ENCODE measurements around the gene PRF1. TPM values are rescaled to one million over a fixed set of nuclear protein-coding genes. Genes with fewer than 3 reads are reported as not detected.

Gene PRF1
- polyA plus RNA-seq, 1 experiment, result not detected

DNA sequence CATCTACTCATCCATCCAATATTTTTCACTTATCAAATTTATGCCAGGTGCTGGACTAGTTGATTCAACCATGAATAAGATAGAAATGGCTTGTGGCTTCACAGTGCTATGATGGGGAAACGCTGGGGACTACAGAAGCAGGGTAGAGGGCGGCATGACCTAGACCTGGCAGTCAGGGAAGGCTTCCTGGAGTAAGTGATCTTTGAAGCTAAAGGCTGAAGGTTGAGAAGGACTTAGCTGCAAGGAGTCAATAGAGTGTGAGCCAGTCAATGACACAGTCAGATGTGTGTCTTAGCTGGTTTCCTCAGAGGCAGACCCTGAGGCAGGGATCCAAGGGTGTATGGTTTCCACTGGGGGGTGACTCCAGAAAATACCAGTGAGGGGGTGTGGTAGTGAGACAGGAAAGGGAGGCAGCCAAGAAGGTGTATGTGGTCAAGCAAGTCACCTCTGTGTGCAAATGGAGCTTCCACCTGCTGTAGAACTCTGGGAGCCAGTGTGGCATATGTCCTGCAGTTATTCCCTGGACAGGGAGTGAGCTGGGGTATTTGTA is 10.3 kb downstream of the PRF1 start:
- TF ChIP-seq CTCF (IDR thresholded peaks at IDR 0.05; ENCODE audit: insufficient read depth, low read depth, low read length), result no peak
- Histone ChIP-seq H3K4me3 (ENCODE audit: low read depth, low read length) (no peak overlapping the region), H3K36me3 (ENCODE audit: control insufficient read depth, insufficient read depth, low read length) (no peaks in the 10 kb centered on the region), H3K27me3 (ENCODE audit: control insufficient read depth, insufficient read depth, low read length) (peaks cover 11% of the 10 kb centered on the region; the same call in 1 of the 2 replicates)
- ChIA-PET CTCF (interaction anchor here (0.9 kb wide), 1 partner anchor 33 kb away, joined by 3 read pairs; no protein-coding TSS in a partner anchor), POLR2A (no interaction called here)
- DNase-seq (ENCODE audit: low read depth), result no peak

GRCh38 chr10:70590655-70591416 is 11.7 kb downstream of the PRF1 start:
- CTCF ChIA-PET, result interaction anchor here (0.6 kb wide), 1 partner anchor 33 kb away, joined by 3 read pairs; no protein-coding TSS in a partner anchor
- TF ChIP-seq CTCF (IDR thresholded peaks at IDR 0.05; ENCODE audit: insufficient read depth, low read depth, low read length), result no peak
- Histone ChIP-seq H3K4me3 (ENCODE audit: low read depth, low read length) (no peak overlapping the region), H3K36me3 (ENCODE audit: control insufficient read depth, insufficient read depth, low read length) (no peaks in the 10 kb centered on the region), H3K27me3 (ENCODE audit: control insufficient read depth, insufficient read depth, low read length) (peaks cover 15% of the 10 kb centered on the region; the same call in 1 of the 2 replicates)
- POLR2A ChIA-PET, result no interaction called here
- no peak for DNase-seq (ENCODE audit: low read depth)

- TF ChIP-seq CTCF (IDR thresholded peaks at IDR 0.05; ENCODE audit: insufficient read depth, low read depth, low read length), result no peak
- DNase-seq (ENCODE audit: low read depth), result no peak
- H3K4me3 ChIP-seq (ENCODE audit: low read depth, low read length), result no peak overlapping the region
- ChIA-PET CTCF (interaction anchor here (1.1 kb wide), 1 partner anchor 128 kb away, joined by 3 read pairs; no protein-coding TSS in a partner anchor), POLR2A (no interaction called here)
- H3K27me3 ChIP-seq (ENCODE audit: control insufficient read depth, insufficient read depth, low read length), result peaks cover 18% of the 10 kb centered on the region; the same call in 1 of the 2 replicates
- no peaks in the 10 kb centered on the region for H3K36me3 ChIP-seq (ENCODE audit: control insufficient read depth, insufficient read depth, low read length)
Observed at GRCh38 chr10:70589762-70590654, 12.5 kb downstream of the PRF1 start.

DNA sequence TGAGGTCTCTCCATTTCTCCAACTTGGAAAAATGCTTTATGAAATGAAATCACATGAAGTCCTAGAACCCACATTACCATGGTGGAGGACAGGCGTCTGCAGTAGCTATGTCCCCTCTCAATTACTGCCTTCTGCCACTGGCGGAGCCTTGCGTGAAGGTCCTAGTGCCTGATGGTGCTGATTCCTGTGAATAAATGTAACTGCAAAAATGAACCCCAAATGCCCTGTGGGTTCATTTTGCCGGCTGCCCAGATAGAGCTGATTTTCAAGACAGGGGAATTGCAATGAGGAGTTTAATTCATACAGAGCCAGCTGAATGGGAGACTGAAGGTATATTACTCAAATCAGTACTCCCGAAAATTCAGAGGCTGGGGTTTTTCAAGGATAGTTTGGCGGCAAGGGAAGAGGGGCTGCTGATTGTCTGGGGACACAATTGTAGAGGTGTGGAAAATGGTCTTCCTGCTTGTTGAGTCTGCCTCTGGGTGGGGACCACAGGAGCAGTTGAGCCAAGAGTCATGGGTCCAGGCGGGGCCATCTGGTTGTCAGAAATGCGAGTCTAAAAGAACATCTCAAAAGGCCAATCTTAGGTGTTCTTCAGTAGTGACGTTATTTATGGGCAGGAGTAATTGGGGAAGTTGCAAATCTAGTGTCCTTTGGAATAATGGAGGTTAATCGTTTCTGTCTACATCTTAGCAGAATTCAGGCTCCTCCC is 13.5 kb downstream of the PRF1 start:
- TF ChIP-seq CTCF (IDR thresholded peaks at IDR 0.05; ENCODE audit: insufficient read depth, low read depth, low read length), result no peak
- Histone ChIP-seq H3K4me3 (ENCODE audit: low read depth, low read length) (no peak overlapping the region), H3K27me3 (ENCODE audit: control insufficient read depth, insufficient read depth, low read length) (peaks cover 18% of the 10 kb centered on the region; the same call in 1 of the 2 replicates), H3K36me3 (ENCODE audit: control insufficient read depth, insufficient read depth, low read length) (no peaks in the 10 kb centered on the region)
- DNase-seq (ENCODE audit: low read depth), result no peak
- POLR2A ChIA-PET, result no interaction called here
- CTCF ChIA-PET, result interaction anchor here (0.7 to 1.1 kb wide), 2 partner anchors 127 to 1181 kb away, joined by 3 read pairs; no protein-coding TSS in a partner anchor
